Measurements from ENCODE around the gene PRKAR1A. TPM values are rescaled to one million over a fixed set of nuclear protein-coding genes. Genes with fewer than 3 reads are reported as not detected.
A peak's percentile ranks its signal among the peaks of the same experiment; 100 is the strongest.

PRKAR1A gene
- total RNA-seq: 1,000 to 10,000 TPM in 5 of 10 donors, 100 to 1,000 TPM in 5; 609 to 1,378 (median 974) TPM
- 100 to 1,000 TPM; 170 to 489 TPM for polyA plus RNA-seq
- long read RNA-seq, donor 1, full-length matches to known transcripts: 1,115 of 1,276 reads
- long read RNA-seq, donor 1, partial matches to known transcripts: 74 of 1,276 reads
- long read RNA-seq, donor 1, other reads (novel, unspliced or antisense): 87 of 1,276 reads
- long read RNA-seq, donor 2, full-length matches to known transcripts: 1,252 of 1,458 reads
- long read RNA-seq, donor 2, partial matches to known transcripts: 69 of 1,458 reads
- long read RNA-seq, donor 2, other reads (novel, unspliced or antisense): 137 of 1,458 reads
- long read RNA-seq, donor 3, full-length matches to known transcripts: 1,962 of 2,281 reads
- long read RNA-seq, donor 3, partial matches to known transcripts: 214 of 2,281 reads
- long read RNA-seq, donor 3, other reads (novel, unspliced or antisense): 105 of 2,281 reads

DNA sequence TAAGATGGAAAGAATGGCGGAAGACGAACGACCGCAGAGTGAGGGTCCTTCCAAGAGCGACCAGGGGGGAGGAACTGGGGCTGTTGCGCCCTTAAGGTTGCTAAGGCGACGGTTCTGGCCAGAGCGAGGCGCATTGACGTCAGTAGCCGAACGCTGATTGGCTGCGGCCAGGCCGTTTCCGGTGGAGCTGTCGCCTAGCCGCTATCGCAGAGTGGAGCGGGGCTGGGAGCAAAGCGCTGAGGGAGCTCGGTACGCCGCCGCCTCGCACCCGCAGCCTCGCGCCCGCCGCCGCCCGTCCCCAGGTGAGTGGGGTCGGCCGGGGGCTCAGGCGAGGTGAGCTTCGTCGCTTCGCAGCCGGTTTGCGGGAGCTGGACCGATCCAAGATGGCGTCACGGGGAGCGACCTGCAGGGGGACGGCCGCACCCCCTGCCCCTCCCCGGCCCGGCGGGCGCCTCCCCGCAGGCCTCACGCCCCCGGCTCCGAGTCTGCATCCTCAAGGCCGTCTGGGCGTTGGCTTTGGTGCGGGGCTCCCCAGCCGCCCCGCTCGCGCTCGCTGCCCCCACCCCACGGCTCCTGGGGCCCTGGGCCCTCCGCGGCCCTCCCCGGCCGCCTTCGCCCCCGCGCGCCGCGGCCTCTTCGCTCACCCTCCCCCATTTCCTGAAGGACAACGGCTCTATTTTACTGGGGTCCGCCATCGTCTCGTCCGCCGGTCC is at the start of gene PRKAR1A:
TSS of gene PRKAR1A (plus strand) at position 184 of the 713 bp plus-strand sequence. CDS start 2,970 bp downstream, outside the sequence.
- Histone ChIP-seq H3K27ac (peak within 1 kb of the TSS; percentile 94 to 100 (median 99)), H3K36me3 (peaks cover 0 to 26% (median 10%) of the 10 kb centered on the region in 9 donors), H3K27me3 (no peaks in the 10 kb centered on the region), H3K9me3 (no peaks in the 10 kb centered on the region), H3K4me3 (peak within 1 kb of the TSS; percentile 65 to 90 (median 84)), H3K4me1 (peaks cover 5 to 78% (median 55%) of the 10 kb centered on the region in 9 donors)
- peak; percentile 94 to 96 for DNase-seq
- WGBS, 2 donors: 1% methylated on average over 69 to 81 of the region's 81 CpGs
- TF ChIP-seq, protein P1, sequence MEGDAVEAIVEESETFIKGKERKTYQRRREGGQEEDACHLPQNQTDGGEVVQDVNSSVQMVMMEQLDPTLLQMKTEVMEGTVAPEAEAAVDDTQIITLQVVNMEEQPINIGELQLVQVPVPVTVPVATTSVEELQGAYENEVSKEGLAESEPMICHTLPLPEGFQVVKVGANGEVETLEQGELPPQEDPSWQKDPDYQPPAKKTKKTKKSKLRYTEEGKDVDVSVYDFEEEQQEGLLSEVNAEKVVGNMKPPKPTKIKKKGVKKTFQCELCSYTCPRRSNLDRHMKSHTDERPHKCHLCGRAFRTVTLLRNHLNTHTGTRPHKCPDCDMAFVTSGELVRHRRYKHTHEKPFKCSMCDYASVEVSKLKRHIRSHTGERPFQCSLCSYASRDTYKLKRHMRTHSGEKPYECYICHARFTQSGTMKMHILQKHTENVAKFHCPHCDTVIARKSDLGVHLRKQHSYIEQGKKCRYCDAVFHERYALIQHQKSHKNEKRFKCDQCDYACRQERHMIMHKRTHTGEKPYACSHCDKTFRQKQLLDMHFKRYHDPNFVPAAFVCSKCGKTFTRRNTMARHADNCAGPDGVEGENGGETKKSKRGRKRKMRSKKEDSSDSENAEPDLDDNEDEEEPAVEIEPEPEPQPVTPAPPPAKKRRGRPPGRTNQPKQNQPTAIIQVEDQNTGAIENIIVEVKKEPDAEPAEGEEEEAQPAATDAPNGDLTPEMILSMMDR (IDR thresholded peaks at IDR 0.05): peak in 3 of 9 donors; percentile 4 to 25 (median 11)
- intact Hi-C loops (cut with DNase I): loop anchor here in 9 of 10 donors (1.0 to 5.0 kb wide), 6 partner anchors 40 to 56 kb away; partner anchors contain the start of gene WIPI1 (in 2 of the 9)
- peak; percentile 91 to 96 (median 94) for ATAC-seq

- Histone ChIP-seq H3K9me3 (no peaks in the 10 kb centered on the region), H3K36me3 (no peaks in the 10 kb centered on the region), H3K4me1 (peaks cover 5 to 58% (median 27%) of the 10 kb centered on the region in 9 donors), H3K27ac (peak overlapping the region in 6 of 10 donors; percentile 17 to 99 (median 87)), H3K4me3 (peak overlapping the region in 1 of 10 donors; percentile 3), H3K27me3 (no peaks in the 10 kb centered on the region)
- WGBS, 2 donors: 51 to 53% methylated on average over 6 of the region's 6 CpGs
- intact Hi-C loops (cut with DNase I): loop anchor here in 9 of 10 donors (2.0 to 10.0 kb wide), 12 partner anchors 131 to 499 kb away; no protein-coding TSS in a partner anchor
- TF ChIP-seq, protein P1 (IDR thresholded peaks at IDR 0.05): peak in 4 of 9 donors; percentile 0 to 25 (median 2)
- DNase-seq (no peak), ATAC-seq (no peak)
Measured at GRCh38 chr17:68463211-68464019, 48.8 kb upstream of the PRKAR1A start.

GRCh38 chr17:68468334-68468733 is 43.9 kb upstream of the PRKAR1A start:
- peak; percentile 68 to 92 (median 86) for ATAC-seq
- Histone ChIP-seq H3K4me3 (no peak overlapping the region), H3K9me3 (peaks cover 0 to 9% (median 0%) of the 10 kb centered on the region in 11 donors), H3K4me1 (peaks cover 0 to 34% (median 8%) of the 10 kb centered on the region in 9 donors), H3K27ac (peak overlapping the region; percentile 33 to 94 (median 84)), H3K36me3 (no peaks in the 10 kb centered on the region), H3K27me3 (no peaks in the 10 kb centered on the region)
- DNase-seq: peak in 1 of 2 donors; percentile 51
- TF ChIP-seq, protein P1 (IDR thresholded peaks at IDR 0.05): no peak
- 22 to 23% methylated on average over 5 of the region's 5 CpGs for WGBS, 2 donors
- intact Hi-C loops (cut with DNase I): loop anchor here (1.0 to 10.0 kb wide), 12 partner anchors 44 to 504 kb away; partner anchors contain the start of gene PRKAR1A (in 5 of the 10)
